Measurements from ENCODE around the gene FHIT. TPM values are rescaled to one million over a fixed set of nuclear protein-coding genes. Genes with fewer than 3 reads are reported as not detected.

Gene FHIT
- total RNA-seq, 1 donor from 2014 or later, result 11.5 TPM

- no peaks in the 10 kb centered on the region for H3K36me3 ChIP-seq (ENCODE audit: control insufficient read depth, insufficient read depth, low read length)
- no peak for DNase-seq (ENCODE audit: low read depth)
- H3K27me3 ChIP-seq (ENCODE audit: control insufficient read depth, insufficient read depth, low read length), result no peaks in the 10 kb centered on the region
- TF ChIP-seq, protein P1, sequence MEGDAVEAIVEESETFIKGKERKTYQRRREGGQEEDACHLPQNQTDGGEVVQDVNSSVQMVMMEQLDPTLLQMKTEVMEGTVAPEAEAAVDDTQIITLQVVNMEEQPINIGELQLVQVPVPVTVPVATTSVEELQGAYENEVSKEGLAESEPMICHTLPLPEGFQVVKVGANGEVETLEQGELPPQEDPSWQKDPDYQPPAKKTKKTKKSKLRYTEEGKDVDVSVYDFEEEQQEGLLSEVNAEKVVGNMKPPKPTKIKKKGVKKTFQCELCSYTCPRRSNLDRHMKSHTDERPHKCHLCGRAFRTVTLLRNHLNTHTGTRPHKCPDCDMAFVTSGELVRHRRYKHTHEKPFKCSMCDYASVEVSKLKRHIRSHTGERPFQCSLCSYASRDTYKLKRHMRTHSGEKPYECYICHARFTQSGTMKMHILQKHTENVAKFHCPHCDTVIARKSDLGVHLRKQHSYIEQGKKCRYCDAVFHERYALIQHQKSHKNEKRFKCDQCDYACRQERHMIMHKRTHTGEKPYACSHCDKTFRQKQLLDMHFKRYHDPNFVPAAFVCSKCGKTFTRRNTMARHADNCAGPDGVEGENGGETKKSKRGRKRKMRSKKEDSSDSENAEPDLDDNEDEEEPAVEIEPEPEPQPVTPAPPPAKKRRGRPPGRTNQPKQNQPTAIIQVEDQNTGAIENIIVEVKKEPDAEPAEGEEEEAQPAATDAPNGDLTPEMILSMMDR (IDR thresholded peaks at IDR 0.05; ENCODE audit: insufficient read depth, low read length, poor library complexity, severe bottlenecking), result no peak
- no peak overlapping the region for H3K4me3 ChIP-seq (ENCODE audit: low read depth, low read length)
Measured at GRCh38 chr3:60609446-60609845, 641.8 kb downstream of the FHIT start.

GRCh38 chr3:60603860-60604259 lies 647.4 kb downstream of the FHIT start:
- H3K27me3 ChIP-seq (ENCODE audit: control insufficient read depth, insufficient read depth, low read length), result no peaks in the 10 kb centered on the region
- no peaks in the 10 kb centered on the region for H3K36me3 ChIP-seq (ENCODE audit: control insufficient read depth, insufficient read depth, low read length)
- H3K4me3 ChIP-seq (ENCODE audit: low read depth, low read length), result no peak overlapping the region
- TF ChIP-seq, protein P1 (IDR thresholded peaks at IDR 0.05; ENCODE audit: insufficient read depth, low read length, poor library complexity, severe bottlenecking), result no peak
- DNase-seq (ENCODE audit: low read depth), result no peak

GRCh38 chr3:60600848-60601247 lies 650.4 kb downstream of the FHIT start:
- Histone ChIP-seq H3K4me3 (ENCODE audit: low read depth, low read length) (no peak overlapping the region), H3K36me3 (ENCODE audit: control insufficient read depth, insufficient read depth, low read length) (no peaks in the 10 kb centered on the region), H3K27me3 (ENCODE audit: control insufficient read depth, insufficient read depth, low read length) (no peaks in the 10 kb centered on the region)
- DNase-seq (ENCODE audit: low read depth), result no peak
- TF ChIP-seq, protein P1 (IDR thresholded peaks at IDR 0.05; ENCODE audit: insufficient read depth, low read length, poor library complexity, severe bottlenecking), result no peak

DNA sequence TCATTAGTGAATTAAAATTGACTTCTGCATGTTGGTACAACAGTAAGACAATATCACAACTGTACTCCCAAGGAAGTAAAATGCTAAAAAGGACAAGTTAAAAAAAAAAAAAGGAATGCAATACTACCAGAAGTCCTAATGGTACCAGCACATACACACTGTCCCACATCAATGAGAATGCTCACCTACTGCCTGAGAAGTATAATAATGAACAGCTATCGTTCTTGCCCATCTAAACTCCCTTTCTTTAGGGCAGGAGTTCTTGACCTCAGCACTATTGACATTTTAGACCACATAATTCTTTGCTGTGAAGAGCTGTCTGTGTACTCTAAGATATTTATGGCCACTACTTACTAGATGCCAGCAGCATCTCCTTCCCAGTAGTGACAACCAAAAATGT lies 651.7 kb downstream of the FHIT start:
- no peak for DNase-seq (ENCODE audit: low read depth)
- Histone ChIP-seq H3K27me3 (ENCODE audit: control insufficient read depth, insufficient read depth, low read length) (no peaks in the 10 kb centered on the region), H3K36me3 (ENCODE audit: control insufficient read depth, insufficient read depth, low read length) (no peaks in the 10 kb centered on the region), H3K4me3 (ENCODE audit: low read depth, low read length) (no peak overlapping the region)
- TF ChIP-seq, protein P1 (IDR thresholded peaks at IDR 0.05; ENCODE audit: insufficient read depth, low read length, poor library complexity, severe bottlenecking), result no peak

DNA sequence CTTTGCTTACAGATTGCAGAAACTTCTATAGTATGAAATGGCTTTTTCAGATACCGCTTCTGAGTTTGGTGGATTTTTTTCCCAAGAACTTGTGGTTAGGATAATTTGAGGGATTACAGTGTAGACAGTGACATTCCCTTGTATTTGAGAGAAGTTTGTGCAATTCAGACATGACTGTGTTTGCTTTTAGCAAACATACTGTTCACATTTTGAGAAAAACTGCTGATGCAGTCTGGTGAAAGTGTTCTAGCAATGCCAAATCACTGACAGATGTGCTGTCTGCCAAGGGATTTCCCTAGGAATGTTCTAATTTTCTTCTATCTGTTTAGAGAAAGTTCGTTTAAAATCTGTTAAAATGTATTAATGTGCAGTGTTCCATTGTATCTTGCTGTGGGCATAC lies 652.6 kb downstream of the FHIT start:
- DNase-seq (ENCODE audit: low read depth), result no peak
- TF ChIP-seq, protein P1 (IDR thresholded peaks at IDR 0.05; ENCODE audit: insufficient read depth, low read length, poor library complexity, severe bottlenecking), result no peak
- no peaks in the 10 kb centered on the region for H3K36me3 ChIP-seq (ENCODE audit: control insufficient read depth, insufficient read depth, low read length)
- H3K27me3 ChIP-seq (ENCODE audit: control insufficient read depth, insufficient read depth, low read length), result no peaks in the 10 kb centered on the region
- H3K4me3 ChIP-seq (ENCODE audit: low read depth, low read length), result no peak overlapping the region

- TF ChIP-seq, protein P1 (IDR thresholded peaks at IDR 0.05; ENCODE audit: insufficient read depth, low read length, poor library complexity, severe bottlenecking), result no peak
Measured at GRCh38 chr3:60594025-60594424, 657.2 kb downstream of the FHIT start.

More at GRCh38 chr3:60594025-60594424, 657.2 kb downstream of the FHIT start:
- no peak for DNase-seq (ENCODE audit: low read depth)
- Histone ChIP-seq H3K36me3 (ENCODE audit: control insufficient read depth, insufficient read depth, low read length) (no peaks in the 10 kb centered on the region), H3K4me3 (ENCODE audit: low read depth, low read length) (no peak overlapping the region), H3K27me3 (ENCODE audit: control insufficient read depth, insufficient read depth, low read length) (no peaks in the 10 kb centered on the region)

All from kidney epithelial cell (primary cell).